GM18858 (cell line): ENCODE data around the gene DCTN3.

ENCODE experiments used
- ATAC-seq: cut with Tn5 transposase; IDR thresholded peaks from one replicate; pipeline ENCODE4 v1.9.1; 2021; ENCODE audit not compliant: unreplicated experiment

Gene DCTN3

DNA sequence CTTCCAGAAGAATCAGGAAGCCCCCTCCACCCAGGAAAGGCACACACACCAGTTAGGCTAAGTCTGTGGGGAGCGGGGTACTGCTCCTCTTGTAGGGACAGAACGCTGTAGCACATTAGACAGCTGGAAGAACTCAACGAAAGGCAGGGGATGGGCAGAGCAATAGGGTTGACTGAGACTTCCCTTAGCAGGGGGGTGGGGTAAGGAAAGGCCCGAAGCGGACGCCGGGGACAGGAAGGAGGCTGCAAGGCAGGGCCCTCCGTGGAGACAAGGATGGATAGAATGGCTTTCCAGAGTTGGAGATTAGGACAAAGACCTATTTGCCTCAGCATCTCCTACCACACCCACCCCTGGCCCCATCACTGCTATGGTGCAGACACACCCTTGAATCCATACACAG is 45.1 kb downstream of the DCTN3 start:
- no peak for ATAC-seq

GRCh38 chr9:34574571-34574970 is 45.7 kb downstream of the DCTN3 start:
- ATAC-seq = no peak

- ATAC-seq = no peak
These were observed 46.5 kb downstream of the DCTN3 start for GRCh38 chr9:34573599-34574325.

GRCh38 chr9:34572628-34573027 is 47.7 kb downstream of the DCTN3 start:
- no peak for ATAC-seq

DNA sequence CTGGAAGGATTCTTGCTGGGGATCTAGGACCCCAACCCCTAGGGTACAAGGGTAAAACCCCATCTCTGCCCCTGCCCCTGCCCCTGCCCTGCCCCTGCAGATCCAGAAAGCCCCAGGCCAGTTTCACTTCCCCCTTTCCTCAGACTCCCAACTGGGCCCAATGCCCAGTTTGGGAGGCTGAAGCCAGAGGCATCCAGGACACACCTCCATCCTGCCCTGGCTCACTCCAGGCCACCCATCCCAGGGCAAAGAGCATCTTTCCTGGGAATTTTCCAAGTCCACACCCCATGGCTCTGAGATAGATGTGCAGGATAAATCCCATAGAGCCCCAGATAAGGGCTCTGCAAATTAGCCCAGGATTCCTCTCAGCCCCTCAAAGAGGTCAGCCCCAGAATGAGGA is 48.2 kb downstream of the DCTN3 start:
- ATAC-seq = no peak

DNA sequence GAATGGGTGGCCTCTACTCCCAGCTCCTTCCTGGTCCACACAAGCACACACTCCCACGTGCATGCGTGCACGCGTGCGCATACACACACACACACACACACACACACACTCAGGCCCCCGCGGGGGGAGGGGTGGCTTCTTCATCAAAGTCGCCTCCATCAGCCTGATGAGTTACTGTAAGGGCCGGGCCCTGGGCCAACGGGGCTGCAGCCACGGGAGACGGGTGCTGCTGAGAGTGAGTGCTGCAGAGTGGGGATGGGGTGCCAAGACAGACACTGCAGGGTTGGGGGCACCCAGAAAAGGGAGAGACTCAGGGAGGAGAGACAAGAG is 48.8 kb downstream of the DCTN3 start:
- ATAC-seq = no peak

- no peak for ATAC-seq
These were observed 49.4 kb downstream of the DCTN3 start for GRCh38 chr9:34570809-34571480.

- no peak for ATAC-seq
These were observed 49.9 kb downstream of the DCTN3 start for GRCh38 chr9:34570376-34570775.

DNA sequence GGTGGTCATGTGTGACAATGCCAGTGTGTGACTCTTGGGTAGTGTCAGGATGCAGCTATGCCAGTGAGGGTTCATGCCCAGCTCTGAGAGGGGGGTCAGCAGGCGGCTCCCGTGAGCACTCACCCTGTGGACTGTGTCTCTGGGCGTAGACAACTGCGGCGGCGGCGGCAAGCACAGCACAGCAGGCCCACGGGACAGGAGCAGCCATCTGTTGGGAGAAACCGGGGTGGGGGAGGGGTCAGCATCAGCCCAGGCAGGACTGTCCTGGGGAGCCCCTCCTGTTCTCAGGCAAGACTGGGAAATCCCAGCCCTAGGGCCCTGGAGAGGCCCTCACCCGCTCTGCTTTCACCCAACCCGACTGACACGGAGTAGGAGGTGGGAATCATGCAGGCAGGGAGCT is 51.5 kb downstream of the DCTN3 start:
- ATAC-seq = no peak

- ATAC-seq = no peak
These were observed 52.2 kb downstream of the DCTN3 start for GRCh38 chr9:34568133-34568532.

DNA sequence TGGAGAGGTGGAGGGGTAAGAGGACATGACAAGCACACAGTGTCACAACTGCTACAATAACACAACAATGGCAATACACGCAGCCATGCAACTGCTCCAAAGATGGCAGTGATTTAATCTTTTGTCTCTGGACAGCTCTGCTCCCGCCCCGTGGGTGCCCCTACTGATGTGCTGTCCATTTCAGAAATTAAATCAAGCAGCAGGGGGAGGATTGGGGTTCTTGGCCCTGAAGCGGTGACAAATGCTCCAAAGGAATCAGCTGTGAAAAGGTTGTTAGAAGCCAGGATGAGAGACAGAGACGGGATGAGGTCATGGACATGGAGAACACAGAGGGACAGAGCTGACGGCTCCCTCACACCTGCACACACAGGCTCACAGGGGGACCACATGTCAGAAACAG is 53.3 kb downstream of the DCTN3 start:
- ATAC-seq = no peak

- ATAC-seq = no peak
These were observed 54.0 kb downstream of the DCTN3 start for GRCh38 chr9:34566322-34566721.

GRCh38 chr9:34565856-34566255 is 54.4 kb downstream of the DCTN3 start:
- ATAC-seq = no peak

DNA sequence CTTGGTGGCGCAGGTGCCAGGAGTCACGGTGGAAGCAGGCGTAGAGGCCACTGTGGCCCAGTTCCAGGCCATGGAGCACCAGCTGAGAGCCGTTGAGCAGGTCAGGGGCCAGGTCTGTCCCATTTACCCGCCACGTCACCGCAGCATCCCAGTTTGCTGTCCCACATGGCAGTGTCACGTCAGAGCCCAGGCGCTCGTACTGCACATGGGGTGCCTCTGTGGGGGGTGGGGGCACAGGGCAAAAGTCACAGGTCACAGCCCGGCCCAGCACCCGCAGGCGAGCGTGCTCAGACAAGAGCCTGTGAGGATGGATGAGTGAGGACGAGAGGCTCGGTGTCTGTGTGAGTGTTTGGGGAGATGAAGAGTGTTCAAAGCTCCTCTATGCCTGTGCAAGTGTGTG is 55.7 kb downstream of the DCTN3 start:
- no peak for ATAC-seq
